HEK293 (cell line): ENCODE results near the gene FAM117B.

Experiments
- CTCF ChIA-PET: fragments of 350-600 bp; formaldehyde crosslinking; extraction: SDS; loops from one replicate; lab custom pipeline; 2021; ENCODE audit warnings: antibody characterized with exemption; lab: Yijun Ruan, JAX
- POLR2A ChIA-PET: fragments of 300-600 bp; formaldehyde crosslinking; extraction: SDS; loops from one replicate; lab custom pipeline; 2020; ENCODE audit warnings: antibody characterized with exemption, inconsistent platforms; lab: Yijun Ruan, JAX
- H3K27ac ChIP-seq: fragments of 200-500 bp; sonication (Bioruptor generic); 2 replicates; pipeline ENCODE4 v1.5.1; 2014; ENCODE audit warnings: low read depth, low read length, control low read depth, inconsistent platforms; ENCODE audit errors: extremely low read depth
- H3K36me3 ChIP-seq, 2 experiments: fragments of 200-500 bp in 1 of 2; sonication (Bioruptor generic) in 1 of 2; 1 replicate in 1 of 2; 2 replicates in 1 of 2; pipeline ENCODE4 v1.5.1; 2014 to 2017; ENCODE audit warnings: inconsistent platforms in 2 of 2, low read length in 2 of 2; ENCODE audit not compliant: control insufficient read depth in 2 of 2, insufficient read depth in 1 of 2
- H3K4me1 ChIP-seq: fragments of 200-500 bp; sonication (Bioruptor generic); 2 replicates; pipeline ENCODE4 v1.5.1; 2014; ENCODE audit warnings: mild to moderate bottlenecking, low read length, inconsistent platforms; ENCODE audit not compliant: control insufficient read depth, insufficient read depth
- H3K4me3 ChIP-seq: 2 replicates; pipeline ENCODE4 v1.5.1; 2011; ENCODE audit warnings: low read depth, mild to moderate bottlenecking, control low read depth, low read length, moderate library complexity
- H3K9me3 ChIP-seq: fragments of 200-500 bp; sonication (Bioruptor generic); 2 replicates; pipeline ENCODE4 v1.5.1; 2014; ENCODE audit warnings: low read depth, low read length, inconsistent platforms; ENCODE audit not compliant: control insufficient read depth, insufficient read depth
- ELK4 ChIP-seq: IDR thresholded peaks from 2 replicates; pipeline ENCODE4 v1.6.1; 2011; ENCODE audit warnings: mild to moderate bottlenecking, low read depth, low read length, borderline replicate concordance
- GLIS2 ChIP-seq: fragments of 450-650 bp; formaldehyde crosslinking; IDR thresholded peaks from 2 replicates; pipeline ENCODE4 v1.5.1; 2016; ENCODE audit warnings: missing biosample characterization, missing genetic modification characterization
- PRDM1 ChIP-seq: fragments of 450-650 bp; formaldehyde crosslinking; IDR thresholded peaks from 2 replicates; pipeline ENCODE4; 2016; ENCODE audit warnings: missing biosample characterization, missing genetic modification characterization
- REPIN1 ChIP-seq: fragments of 450-650 bp; formaldehyde crosslinking; IDR thresholded peaks from 2 replicates; pipeline ENCODE4 v1.5.1; 2017; ENCODE audit warnings: missing biosample characterization, missing genetic modification characterization, low read depth
- SCRT1 ChIP-seq: fragments of 450-650 bp; formaldehyde crosslinking; IDR thresholded peaks from 2 replicates; pipeline ENCODE4 v1.5.1; 2016; ENCODE audit warnings: missing biosample characterization, missing genetic modification characterization, borderline replicate concordance
- SP2 ChIP-seq: fragments of 450-650 bp; formaldehyde crosslinking; IDR thresholded peaks from 2 replicates; pipeline ENCODE4 v1.5.1; 2016; ENCODE audit warnings: missing biosample characterization, missing genetic modification characterization
- YY2 ChIP-seq: fragments of 450-650 bp; formaldehyde crosslinking; IDR thresholded peaks from 2 replicates; pipeline ENCODE4 v1.5.1; 2016; ENCODE audit warnings: missing biosample characterization, missing genetic modification characterization
- ZFP37 ChIP-seq: fragments of 450-650 bp; formaldehyde crosslinking; IDR thresholded peaks from 2 replicates; pipeline ENCODE4 v1.5.1; 2016; ENCODE audit warnings: missing biosample characterization, missing genetic modification characterization
- ZIC2 ChIP-seq: fragments of 450-650 bp; formaldehyde crosslinking; IDR thresholded peaks from 2 replicates; pipeline ENCODE4 v1.5.1; 2016; ENCODE audit warnings: missing biosample characterization, missing genetic modification characterization
- ZNF155 ChIP-seq: fragments of 450-650 bp; formaldehyde crosslinking; IDR thresholded peaks from 2 replicates; pipeline ENCODE4 v1.5.1; 2016; ENCODE audit warnings: missing biosample characterization, missing genetic modification characterization
- ZNF184 ChIP-seq: fragments of 450-650 bp; IDR thresholded peaks from 2 replicates; pipeline ENCODE4 v1.5.1; 2018; ENCODE audit warnings: missing biosample characterization, mild to moderate bottlenecking, missing genetic modification characterization
- ZNF211 ChIP-seq: fragments of 450-650 bp; formaldehyde crosslinking; IDR thresholded peaks from 2 replicates; pipeline ENCODE4 v1.5.1; 2016; ENCODE audit warnings: low read depth, missing biosample characterization, missing genetic modification characterization
- ZNF214 ChIP-seq: fragments of 450-650 bp; formaldehyde crosslinking; IDR thresholded peaks from 2 replicates; pipeline ENCODE4 v1.5.1; 2017; ENCODE audit warnings: missing biosample characterization, mild to moderate bottlenecking, missing genetic modification characterization, borderline replicate concordance
- ZNF23 ChIP-seq: fragments of 450-650 bp; formaldehyde crosslinking; IDR thresholded peaks from 2 replicates; pipeline ENCODE4 v1.5.1; 2016; ENCODE audit warnings: missing biosample characterization, missing genetic modification characterization, borderline replicate concordance
- ZNF37A ChIP-seq: fragments of 450-650 bp; IDR thresholded peaks from 2 replicates; pipeline ENCODE4 v1.5.1; 2018; ENCODE audit warnings: missing biosample characterization, missing genetic modification characterization
- ZNF473 ChIP-seq: fragments of 450-650 bp; formaldehyde crosslinking; IDR thresholded peaks from 2 replicates; pipeline ENCODE4 v1.5.1; 2017; ENCODE audit warnings: missing biosample characterization, missing genetic modification characterization
- ZNF48 ChIP-seq: fragments of 450-650 bp; formaldehyde crosslinking; IDR thresholded peaks from 2 replicates; pipeline ENCODE4 v1.5.1; 2016; ENCODE audit warnings: missing biosample characterization, missing genetic modification characterization
- ZNF610 ChIP-seq: fragments of 450-650 bp; formaldehyde crosslinking; IDR thresholded peaks from 2 replicates; pipeline ENCODE4 v1.5.1; 2016; ENCODE audit warnings: missing biosample characterization, missing genetic modification characterization, borderline replicate concordance
- ZNF626 ChIP-seq: fragments of 450-650 bp; sonication (Bioruptor Pico); formaldehyde crosslinking; IDR thresholded peaks from 2 replicates; pipeline ENCODE4 v1.5.1; 2018; ENCODE audit warnings: missing biosample characterization, missing genetic modification characterization, inconsistent platforms
- ZNF654 ChIP-seq: fragments of 450-650 bp; formaldehyde crosslinking; IDR thresholded peaks from 2 replicates; pipeline ENCODE4 v1.5.1; 2016; ENCODE audit warnings: low read depth, missing biosample characterization, missing genetic modification characterization
- ZNF660 ChIP-seq: fragments of 450-650 bp; IDR thresholded peaks from 2 replicates; pipeline ENCODE4 v1.5.1; 2018; ENCODE audit warnings: missing biosample characterization, mild to moderate bottlenecking, missing genetic modification characterization
- ZNF670 ChIP-seq: fragments of 450-650 bp; formaldehyde crosslinking; IDR thresholded peaks from 2 replicates; pipeline ENCODE4 v1.5.1; 2016; ENCODE audit warnings: missing biosample characterization, missing genetic modification characterization, low read depth
- ZNF76 ChIP-seq: fragments of 450-650 bp; formaldehyde crosslinking; IDR thresholded peaks from 2 replicates; pipeline ENCODE4; 2016; ENCODE audit warnings: low read depth, missing biosample characterization, missing genetic modification characterization, borderline replicate concordance
- ZSCAN30 ChIP-seq: fragments of 450-650 bp; IDR thresholded peaks from 2 replicates; pipeline ENCODE4 v1.5.1; 2018; ENCODE audit warnings: missing biosample characterization, mild to moderate bottlenecking, missing genetic modification characterization, moderate library complexity
- TF ChIP-seq, protein P1 (sequence below): fragments of 450-650 bp; formaldehyde crosslinking; IDR thresholded peaks from 2 replicates; pipeline ENCODE4 v1.5.1; 2016; ENCODE audit warnings: missing biosample characterization, missing genetic modification characterization
- TF ChIP-seq, protein P2 (sequence below): fragments of 450-650 bp; formaldehyde crosslinking; IDR thresholded peaks from 2 replicates; pipeline ENCODE4 v1.5.1; 2016; ENCODE audit warnings: missing biosample characterization, missing genetic modification characterization
- TF ChIP-seq, protein P3 (sequence below): fragments of 450-650 bp; formaldehyde crosslinking; IDR thresholded peaks from 2 replicates; pipeline ENCODE4 v1.5.1; 2016; ENCODE audit warnings: missing biosample characterization, missing genetic modification characterization
- TF ChIP-seq, protein P4 (sequence below): fragments of 450-650 bp; formaldehyde crosslinking; IDR thresholded peaks from 2 replicates; pipeline ENCODE4 v1.5.1; 2016; ENCODE audit warnings: missing biosample characterization, missing genetic modification characterization, low read depth

Gene FAM117B

GRCh38 chr2:202778217-202778616, 143.4 kb downstream of the FAM117B start (continued):
- TF ChIP-seq, protein P1, sequence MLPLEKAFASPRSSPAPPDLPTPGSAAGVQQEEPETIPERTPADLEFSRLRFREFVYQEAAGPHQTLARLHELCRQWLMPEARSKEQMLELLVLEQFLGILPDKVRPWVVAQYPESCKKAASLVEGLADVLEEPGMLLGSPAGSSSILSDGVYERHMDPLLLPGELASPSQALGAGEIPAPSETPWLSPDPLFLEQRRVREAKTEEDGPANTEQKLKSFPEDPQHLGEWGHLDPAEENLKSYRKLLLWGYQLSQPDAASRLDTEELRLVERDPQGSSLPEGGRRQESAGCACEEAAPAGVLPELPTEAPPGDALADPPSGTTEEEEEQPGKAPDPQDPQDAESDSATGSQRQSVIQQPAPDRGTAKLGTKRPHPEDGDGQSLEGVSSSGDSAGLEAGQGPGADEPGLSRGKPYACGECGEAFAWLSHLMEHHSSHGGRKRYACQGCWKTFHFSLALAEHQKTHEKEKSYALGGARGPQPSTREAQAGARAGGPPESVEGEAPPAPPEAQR (tag by site-specific recombination): no peak
- TF ChIP-seq ZNF76 (no peak), ZNF654 (tag by site-specific recombination) (no peak), ZNF23 (tag by site-specific recombination) (no peak), ZNF184 (tag by site-specific recombination) (no peak), ZNF48 (tag by site-specific recombination) (no peak), ZNF155 (no peak), ZNF626 (tag by site-specific recombination) (no peak)
- TF ChIP-seq, protein P2, sequence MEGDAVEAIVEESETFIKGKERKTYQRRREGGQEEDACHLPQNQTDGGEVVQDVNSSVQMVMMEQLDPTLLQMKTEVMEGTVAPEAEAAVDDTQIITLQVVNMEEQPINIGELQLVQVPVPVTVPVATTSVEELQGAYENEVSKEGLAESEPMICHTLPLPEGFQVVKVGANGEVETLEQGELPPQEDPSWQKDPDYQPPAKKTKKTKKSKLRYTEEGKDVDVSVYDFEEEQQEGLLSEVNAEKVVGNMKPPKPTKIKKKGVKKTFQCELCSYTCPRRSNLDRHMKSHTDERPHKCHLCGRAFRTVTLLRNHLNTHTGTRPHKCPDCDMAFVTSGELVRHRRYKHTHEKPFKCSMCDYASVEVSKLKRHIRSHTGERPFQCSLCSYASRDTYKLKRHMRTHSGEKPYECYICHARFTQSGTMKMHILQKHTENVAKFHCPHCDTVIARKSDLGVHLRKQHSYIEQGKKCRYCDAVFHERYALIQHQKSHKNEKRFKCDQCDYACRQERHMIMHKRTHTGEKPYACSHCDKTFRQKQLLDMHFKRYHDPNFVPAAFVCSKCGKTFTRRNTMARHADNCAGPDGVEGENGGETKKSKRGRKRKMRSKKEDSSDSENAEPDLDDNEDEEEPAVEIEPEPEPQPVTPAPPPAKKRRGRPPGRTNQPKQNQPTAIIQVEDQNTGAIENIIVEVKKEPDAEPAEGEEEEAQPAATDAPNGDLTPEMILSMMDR (tag by site-specific recombination): no peak

DNA sequence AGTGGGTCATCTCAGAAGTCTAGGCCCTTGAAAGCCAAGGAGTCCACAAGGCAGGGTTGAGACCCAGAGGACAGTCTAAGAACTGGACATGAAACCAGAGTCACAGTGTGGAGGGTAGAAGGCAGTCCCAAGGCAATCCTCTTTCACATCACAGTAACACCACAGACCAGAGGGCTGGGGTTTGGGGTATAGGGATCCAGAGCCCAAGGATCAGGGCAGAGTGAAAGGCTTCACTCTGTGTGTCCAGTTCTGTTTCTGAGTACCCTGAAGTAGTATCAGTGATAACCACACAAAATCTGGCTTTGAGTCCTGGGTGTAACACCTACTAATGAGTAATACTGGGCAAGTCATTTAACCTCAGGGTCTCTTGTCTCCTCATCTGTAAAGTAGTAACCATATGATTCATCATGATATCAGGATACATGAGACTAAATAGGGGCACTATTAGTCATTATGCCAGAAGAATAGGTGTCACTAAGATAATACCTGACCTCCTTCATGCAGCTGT, 145.8 kb downstream of the FAM117B start:
- ChIA-PET POLR2A (no interaction called here), CTCF (no interaction called here)
- TF ChIP-seq ZNF473 (tag by site-specific recombination) (no peak), ZNF211 (tag by site-specific recombination) (no peak), GLIS2 (no peak), ZNF610 (no peak), ELK4 (no peak)
- TF ChIP-seq, protein P3, sequence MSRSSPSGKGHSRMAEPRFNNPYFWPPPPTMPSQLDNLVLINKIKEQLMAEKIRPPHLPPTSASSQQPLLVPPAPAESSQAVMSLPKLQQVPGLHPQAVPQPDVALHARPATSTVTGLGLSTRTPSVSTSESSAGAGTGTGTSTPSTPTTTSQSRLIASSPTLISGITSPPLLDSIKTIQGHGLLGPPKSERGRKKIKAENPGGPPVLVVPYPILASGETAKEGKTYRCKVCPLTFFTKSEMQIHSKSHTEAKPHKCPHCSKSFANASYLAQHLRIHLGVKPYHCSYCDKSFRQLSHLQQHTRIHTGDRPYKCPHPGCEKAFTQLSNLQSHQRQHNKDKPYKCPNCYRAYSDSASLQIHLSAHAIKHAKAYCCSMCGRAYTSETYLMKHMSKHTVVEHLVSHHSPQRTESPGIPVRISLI: no peak
- no peak overlapping the region for H3K4me3 ChIP-seq
- no peaks in the 10 kb centered on the region for H3K4me1 ChIP-seq
- no peak overlapping the region for H3K27ac ChIP-seq
- no peaks in the 10 kb centered on the region for H3K9me3 ChIP-seq
- peaks cover 0 to 21% of the 10 kb centered on the region in 2 experiments; a peak in 2 of 3 replicates for H3K36me3 ChIP-seq

DNA sequence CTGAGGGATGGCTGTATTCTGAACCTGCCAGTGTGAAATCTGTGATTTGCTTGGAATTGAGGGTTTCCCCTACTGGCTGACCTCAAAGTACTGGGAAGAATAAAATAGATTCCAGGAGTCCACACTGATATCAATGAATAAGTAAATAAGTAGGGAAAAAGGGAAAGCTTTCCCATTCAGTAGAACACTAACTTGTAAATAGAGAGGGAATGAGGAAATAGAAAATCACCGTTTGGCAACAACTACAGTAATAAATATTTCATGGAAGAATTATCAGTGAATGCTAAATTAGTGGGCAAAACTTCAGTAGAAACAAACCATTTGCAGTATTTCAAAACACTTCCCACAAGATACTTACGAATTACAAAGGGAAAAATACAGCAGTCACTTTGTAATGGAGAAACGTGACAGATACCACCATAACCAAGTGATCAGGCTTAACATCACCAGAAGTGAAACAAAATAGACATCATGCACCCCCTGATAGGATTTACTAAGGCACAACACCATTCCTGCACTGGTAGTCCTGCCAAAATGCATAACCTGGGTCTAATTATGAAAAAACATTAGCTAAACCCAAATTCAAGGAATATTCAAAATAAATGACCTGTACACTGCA, 148.3 kb downstream of the FAM117B start:
- Histone ChIP-seq H3K9me3 (no peaks in the 10 kb centered on the region), H3K4me3 (no peak overlapping the region), H3K27ac (no peak overlapping the region), H3K36me3 (peaks cover 0 to 26% of the 10 kb centered on the region in 2 experiments; a peak in 2 of 3 replicates), H3K4me1 (no peaks in the 10 kb centered on the region)
- POLR2A ChIA-PET: no interaction called here
- CTCF ChIA-PET: no interaction called here
- TF ChIP-seq ZNF155: no peak
- TF ChIP-seq ZNF660 (tag by site-specific recombination): no peak
- TF ChIP-seq SP2: no peak
- TF ChIP-seq ZNF214 (tag by site-specific recombination): no peak
- no peak for TF ChIP-seq ZIC2 (tag by site-specific recombination)
- TF ChIP-seq ZFP37 (tag by site-specific recombination): no peak
- TF ChIP-seq ZNF670 (tag by site-specific recombination): no peak
- no peak for TF ChIP-seq ZNF37A (tag by site-specific recombination)
- no peak for TF ChIP-seq SCRT1 (tag by site-specific recombination)
- no peak for TF ChIP-seq ZSCAN30 (tag by site-specific recombination)
- TF ChIP-seq REPIN1: no peak
- TF ChIP-seq, protein P4, sequence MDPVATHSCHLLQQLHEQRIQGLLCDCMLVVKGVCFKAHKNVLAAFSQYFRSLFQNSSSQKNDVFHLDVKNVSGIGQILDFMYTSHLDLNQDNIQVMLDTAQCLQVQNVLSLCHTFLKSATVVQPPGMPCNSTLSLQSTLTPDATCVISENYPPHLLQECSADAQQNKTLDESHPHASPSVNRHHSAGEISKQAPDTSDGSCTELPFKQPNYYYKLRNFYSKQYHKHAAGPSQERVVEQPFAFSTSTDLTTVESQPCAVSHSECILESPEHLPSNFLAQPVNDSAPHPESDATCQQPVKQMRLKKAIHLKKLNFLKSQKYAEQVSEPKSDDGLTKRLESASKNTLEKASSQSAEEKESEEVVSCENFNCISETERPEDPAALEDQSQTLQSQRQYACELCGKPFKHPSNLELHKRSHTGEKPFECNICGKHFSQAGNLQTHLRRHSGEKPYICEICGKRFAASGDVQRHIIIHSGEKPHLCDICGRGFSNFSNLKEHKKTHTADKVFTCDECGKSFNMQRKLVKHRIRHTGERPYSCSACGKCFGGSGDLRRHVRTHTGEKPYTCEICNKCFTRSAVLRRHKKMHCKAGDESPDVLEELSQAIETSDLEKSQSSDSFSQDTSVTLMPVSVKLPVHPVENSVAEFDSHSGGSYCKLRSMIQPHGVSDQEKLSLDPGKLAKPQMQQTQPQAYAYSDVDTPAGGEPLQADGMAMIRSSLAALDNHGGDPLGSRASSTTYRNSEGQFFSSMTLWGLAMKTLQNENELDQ (tag by site-specific recombination): no peak
- no peak for TF ChIP-seq PRDM1 (tag by site-specific recombination)
- no peak for TF ChIP-seq GLIS2
- no peak for TF ChIP-seq YY2
